OCI-M2 (cell line): ENCODE results near the gene NINL.
"Not testable (repeated sequence)": the region's sequence is repeated elsewhere in the genome, so short reads cannot be mapped to it uniquely, and the experiment has no call there.

Experiments used
- DNase-seq: peaks from one replicate; lab custom pipeline; 2025; ENCODE audit not compliant: unreplicated experiment; lab: John Stamatoyannopoulos, UW

NINL gene

GRCh38 chr20:25487306-25487705 is 98.0 kb downstream of the NINL start:
- no peak for DNase-seq

GRCh38 chr20:25486377-25486776 is 99.0 kb downstream of the NINL start:
- DNase-seq = no peak

- no peak for DNase-seq
Observed at GRCh38 chr20:25485872-25486271, 99.5 kb downstream of the NINL start.

GRCh38 chr20:25484911-25485511 is 100.3 kb downstream of the NINL start:
- no peak for DNase-seq

- DNase-seq = no peak
Observed at GRCh38 chr20:25484224-25484846, 101.0 kb downstream of the NINL start.

- DNase-seq = no peak
Observed at GRCh38 chr20:25483431-25484132, 101.7 kb downstream of the NINL start.

GRCh38 chr20:25481918-25482253 is 103.4 kb downstream of the NINL start:
- no peak for DNase-seq

- no peak for DNase-seq
Observed at GRCh38 chr20:25481235-25481917, 104.0 kb downstream of the NINL start.

- DNase-seq = no peak
Observed at GRCh38 chr20:25480797-25481196, 104.5 kb downstream of the NINL start.

GRCh38 chr20:25480156-25480555 is 105.2 kb downstream of the NINL start:
- no peak for DNase-seq

GRCh38 chr20:25479638-25480037 is 105.7 kb downstream of the NINL start:
- DNase-seq = no peak

GRCh38 chr20:25478889-25479568 is 106.3 kb downstream of the NINL start:
- no peak for DNase-seq

- DNase-seq = no peak
Observed at GRCh38 chr20:25477014-25477882, 108.1 kb downstream of the NINL start.

GRCh38 chr20:25476106-25477013 is 109.0 kb downstream of the NINL start:
- no peak for DNase-seq

GRCh38 chr20:25473297-25473696 is 112.0 kb downstream of the NINL start:
- DNase-seq = not testable (repeated sequence)

- no peak for DNase-seq
Observed at GRCh38 chr20:25471020-25471419, 114.3 kb downstream of the NINL start.

GRCh38 chr20:25470045-25470444 is 115.3 kb downstream of the NINL start:
- no peak for DNase-seq

GRCh38 chr20:25469558-25469957 is 115.8 kb downstream of the NINL start:
- DNase-seq = no peak
